PC-9 (cell line): Measurements from ENCODE around the gene TMEM132D. TPM values are rescaled to one million over a fixed set of nuclear protein-coding genes. Genes with fewer than 3 reads are reported as not detected.

Experiments
- BruUV-seq: library from RNA; stranded (reverse); fragments of 400-500 nt; replicated peaks from 2 replicates; lab custom pipeline; 2021; lab: Mats Ljungman, UMichigan
- CTCF ChIA-PET: fragments of 300-600 bp; sonication (Branson Sonifier 250); formaldehyde crosslinking; loops from one replicate; lab custom pipeline; 2022; ENCODE audit warnings: antibody characterized with exemption; lab: Charles Lee
- POLR2A ChIA-PET: fragments of 300-600 bp; sonication (Branson Sonifier 250); formaldehyde crosslinking; loops from one replicate; lab custom pipeline; 2022; ENCODE audit warnings: antibody characterized with exemption; ENCODE audit not compliant: unreplicated experiment; lab: Charles Lee
- DNase-seq, 2 experiments: peaks; one replicate each; pipeline versions ENCODE4 v3.0.0 to v3.0.0-alpha.2; 2015 to 2022; ENCODE audit warnings: mixed read lengths in 1 of 2
- H2AFZ ChIP-seq: fragments of 200-600 bp; sonication (generic); 2 replicates; pipeline ENCODE4 v1.8.1; 2017; ENCODE audit warnings: antibody characterized with exemption
- H3F3A ChIP-seq: fragments of 200-600 bp; sonication (generic); 2 replicates; pipeline ENCODE4 v1.8.1; 2017; ENCODE audit warnings: antibody characterized with exemption, mild to moderate bottlenecking, low read depth; ENCODE audit not compliant: insufficient read depth
- H3K27ac ChIP-seq: fragments of 200-600 bp; sonication (generic); 2 replicates; pipeline ENCODE4 v1.6.1; 2016; ENCODE audit warnings: mixed run types
- H3K27me3 ChIP-seq: fragments of 200-600 bp; sonication (generic); 2 replicates; pipeline ENCODE4 v1.6.1; 2016; ENCODE audit warnings: low read depth, mixed run types; ENCODE audit not compliant: insufficient read depth
- H3K36me3 ChIP-seq: fragments of 200-600 bp; sonication (generic); 2 replicates; pipeline ENCODE4 v1.6.1; 2016; ENCODE audit warnings: low read depth, mixed run types
- H3K4me1 ChIP-seq: fragments of 200-600 bp; sonication (generic); replicated peaks from 2 replicates; pipeline ENCODE4 v1.6.1; 2016; ENCODE audit warnings: mixed run types; ENCODE audit not compliant: insufficient read depth
- H3K4me2 ChIP-seq: fragments of 200-600 bp; sonication (generic); 2 replicates; pipeline ENCODE4 v1.6.1; 2017; ENCODE audit warnings: mixed run types
- H3K4me3 ChIP-seq: fragments of 200-600 bp; sonication (generic); 2 replicates; pipeline ENCODE4 v1.6.1; 2016; ENCODE audit warnings: mixed run types
- H3K79me2 ChIP-seq: fragments of 200-600 bp; sonication (generic); 2 replicates; pipeline ENCODE4 v1.6.1; 2017; ENCODE audit warnings: low read depth, mixed run types
- H3K9me2 ChIP-seq: fragments of 200-600 bp; sonication (generic); 2 replicates; pipeline ENCODE4 v1.8.1; 2017; ENCODE audit warnings: mild to moderate bottlenecking; ENCODE audit not compliant: insufficient read depth
- H3K9me3 ChIP-seq: fragments of 200-600 bp; sonication (generic); 2 replicates; pipeline ENCODE4 v1.8.1; 2016; ENCODE audit warnings: low read depth; ENCODE audit not compliant: insufficient read depth
- H4K20me1 ChIP-seq: fragments of 200-600 bp; sonication (generic); 2 replicates; pipeline ENCODE4 v1.8.1; 2017; ENCODE audit not compliant: insufficient read depth
- CTCF ChIP-seq: fragments of 200-600 bp; sonication (generic); conservative IDR thresholded peaks from 2 replicates; pipeline ENCODE4 v1.6.1; 2017; ENCODE audit warnings: mixed run types, antibody characterized with exemption, mild to moderate bottlenecking, moderate library complexity
- EZH2 ChIP-seq: fragments of 200-600 bp; sonication (generic); IDR thresholded peaks from 2 replicates; pipeline ENCODE4 v1.8.0; 2017; ENCODE audit warnings: antibody characterized with exemption, low read depth
- intact Hi-C: fragments of 100-400 bp; cut with micrococcal nuclease; formaldehyde crosslinking; loops from one replicate; pipeline ENCODE4 v1.10.0; 2022; ENCODE audit not compliant: unreplicated experiment
- total RNA-seq: library from RNA; stranded (reverse); gene quantifications from 2 replicates; pipeline ENCODE4 v1.2.3, GENCODE V29; 2021

The TMEM132D gene
- total RNA-seq, 1 experiment from 2014 or later, result not detected

- Histone ChIP-seq H3K4me1 (no peaks in the 10 kb centered on the region), H4K20me1 (no peaks in the 10 kb centered on the region), H3K27ac (no peak overlapping the region), H3K4me3 (no peak overlapping the region), H3K4me2 (no peak overlapping the region), H3K9me3 (no peaks in the 10 kb centered on the region), H3K9me2 (no peaks in the 10 kb centered on the region), H3F3A (no peaks in the 10 kb centered on the region), H3K79me2 (no peaks in the 10 kb centered on the region), H2AFZ (no peak overlapping the region), H3K36me3 (no peaks in the 10 kb centered on the region), H3K27me3 (no peaks in the 10 kb centered on the region)
- BruUV-seq, result no TSS peak
- intact Hi-C loops, result no loop called here
- CTCF ChIA-PET, result no interaction called here
- TF ChIP-seq EZH2 (no peak), CTCF (no peak)
- no peak for DNase-seq
- POLR2A ChIA-PET, result no interaction called here
These were observed 157.5 kb downstream of the TMEM132D start for GRCh38 chr12:129746318-129746717.

- ChIA-PET CTCF (no interaction called here), POLR2A (no interaction called here)
- Histone ChIP-seq H3K36me3 (no peaks in the 10 kb centered on the region), H3F3A (no peaks in the 10 kb centered on the region), H3K27ac (no peak overlapping the region), H3K4me3 (no peak overlapping the region), H3K4me1 (no peaks in the 10 kb centered on the region), H2AFZ (no peak overlapping the region), H4K20me1 (no peaks in the 10 kb centered on the region), H3K79me2 (no peaks in the 10 kb centered on the region), H3K9me3 (no peaks in the 10 kb centered on the region), H3K4me2 (no peak overlapping the region), H3K27me3 (peaks cover 4% of the 10 kb centered on the region; the same call in 1 of the 2 replicates), H3K9me2 (no peaks in the 10 kb centered on the region)
- no TSS peak for BruUV-seq
- intact Hi-C loops, result no loop called here
- DNase-seq, result no peak
- TF ChIP-seq EZH2, result no peak
- TF ChIP-seq CTCF, result no peak
These were observed 174.7 kb downstream of the TMEM132D start for GRCh38 chr12:129729170-129729569.

GRCh38 chr12:129727100-129727499, 176.7 kb downstream of the TMEM132D start:
- ChIA-PET CTCF (no interaction called here), POLR2A (no interaction called here)
- Histone ChIP-seq H3K9me3 (no peaks in the 10 kb centered on the region), H3K4me3 (no peak overlapping the region), H3K27me3 (peaks cover 12% of the 10 kb centered on the region; the same call in 1 of the 2 replicates), H3K4me2 (no peak overlapping the region), H3K9me2 (no peaks in the 10 kb centered on the region), H3K79me2 (no peaks in the 10 kb centered on the region), H3F3A (no peaks in the 10 kb centered on the region), H3K27ac (no peak overlapping the region), H3K36me3 (no peaks in the 10 kb centered on the region), H4K20me1 (no peaks in the 10 kb centered on the region), H2AFZ (no peak overlapping the region), H3K4me1 (no peaks in the 10 kb centered on the region)
- intact Hi-C loops, result no loop called here
- no TSS peak for BruUV-seq
- DNase-seq, result no peak
- TF ChIP-seq EZH2, result no peak
- TF ChIP-seq CTCF, result no peak
